H1 (cell line): ENCODE data around the gene PLA2G4E.

Experiments used
- CEBPB ChIP-seq: IDR thresholded peaks from 2 replicates; pipeline ENCODE4 v1.6.1; 2012; ENCODE audit warnings: low read depth, low read length
- CTCF ChIP-seq, 3 experiments: IDR thresholded peaks; 1 replicate in 2 of 3; 2 replicates in 1 of 3; pipeline versions ENCODE4 v1.5.1 to v1.6.1; 2011; ENCODE audit warnings: low read length in 3 of 3, mild to moderate bottlenecking in 3 of 3, inconsistent platforms in 2 of 3, low read depth in 1 of 3, moderate library complexity in 1 of 3; ENCODE audit not compliant: insufficient read depth in 1 of 3; ENCODE audit errors: control extremely low read depth in 1 of 3
- EP300 ChIP-seq, 2 experiments: IDR thresholded peaks; 1 replicate in 1 of 2; 2 replicates in 1 of 2; pipeline ENCODE4 v1.6.1; 2011 to 2012; ENCODE audit warnings: low read depth in 2 of 2, low read length in 2 of 2, mild to moderate bottlenecking in 2 of 2, borderline replicate concordance in 1 of 2, inconsistent platforms in 1 of 2, moderate library complexity in 1 of 2
- FOSL1 ChIP-seq: IDR thresholded peaks from 2 replicates; pipeline ENCODE4 v1.6.1; 2011; ENCODE audit warnings: mild to moderate bottlenecking, low read depth, low read length, moderate library complexity; ENCODE audit not compliant: insufficient read depth
- HDAC2 ChIP-seq, 2 experiments: fragments of 300-600 bp in 1 of 2; sonication (generic) in 1 of 2; IDR thresholded peaks; 2 replicates each; pipeline ENCODE4 v1.6.1; 2011 to 2012; ENCODE audit warnings: low read depth in 2 of 2, low read length in 2 of 2, mild to moderate bottlenecking in 2 of 2, moderate library complexity in 2 of 2, borderline replicate concordance in 1 of 2, inconsistent platforms in 1 of 2
- JUND ChIP-seq: IDR thresholded peaks from 2 replicates; pipeline ENCODE4 v1.6.1; 2011; ENCODE audit warnings: mild to moderate bottlenecking, improper control_type of control experiment, low read length
- POLR2A ChIP-seq, 2 experiments: IDR thresholded peaks; 1 replicate in 1 of 2; 2 replicates in 1 of 2; pipeline ENCODE4 v1.6.1; 2011; ENCODE audit warnings: low read depth in 2 of 2, low read length in 2 of 2, mild to moderate bottlenecking in 2 of 2; ENCODE audit errors: control extremely low read depth in 1 of 2
- RAD21 ChIP-seq, 2 experiments: IDR thresholded peaks in 1 of 2; conservative IDR thresholded peaks in 1 of 2; 2 replicates each; pipeline ENCODE4 v1.6.1; 2011; ENCODE audit warnings: low read depth in 2 of 2, low read length in 2 of 2, improper control_type of control experiment in 1 of 2, inconsistent platforms in 1 of 2, mild to moderate bottlenecking in 1 of 2, moderate library complexity in 1 of 2
- RFX5 ChIP-seq: IDR thresholded peaks from 2 replicates; pipeline ENCODE4 v1.6.1; 2011; ENCODE audit warnings: low read depth, low read length, improper control_type of control experiment, borderline replicate concordance
- SIN3A ChIP-seq, 2 experiments: IDR thresholded peaks in 1 of 2; conservative IDR thresholded peaks in 1 of 2; 2 replicates each; pipeline ENCODE4 v1.6.1; 2011 to 2012; ENCODE audit warnings: low read length in 2 of 2, improper control_type of control experiment in 1 of 2, low read depth in 1 of 2, mild to moderate bottlenecking in 1 of 2
- TAF1 ChIP-seq: IDR thresholded peaks from 2 replicates; pipeline ENCODE4 v1.6.1; 2011; ENCODE audit warnings: mild to moderate bottlenecking, low read depth, low read length
- TAF7 ChIP-seq: optimal IDR thresholded peaks from 2 replicates; pipeline ENCODE3; 2011; ENCODE audit warnings: low read depth, mild to moderate bottlenecking, inconsistent platforms, low read length, moderate library complexity, borderline replicate concordance
- TEAD4 ChIP-seq: IDR thresholded peaks from 2 replicates; pipeline ENCODE4 v1.6.1; 2012; ENCODE audit warnings: low read depth, low read length, inconsistent platforms, mixed read lengths
- TF ChIP-seq, protein P1 (sequence below): IDR thresholded peaks from 2 replicates; pipeline ENCODE4 v1.6.1; 2012; ENCODE audit warnings: inconsistent platforms

- no peak for TF ChIP-seq CTCF (IDR thresholded peaks at IDR 0.05; ENCODE audit: control extremely low read depth in 1 of 3, insufficient read depth in 1 of 3, low read depth in 1 of 3, low read length in 3 of 3)
- no peak for TF ChIP-seq CEBPB
- no peak for TF ChIP-seq POLR2A (IDR thresholded peaks at IDR 0.05; ENCODE audit: control extremely low read depth in 1 of 2, low read depth in 2 of 2, low read length in 2 of 2)
- no peak for TF ChIP-seq RFX5
- no peak for TF ChIP-seq TAF7
- no peak for TF ChIP-seq TAF1
- no peak for TF ChIP-seq SIN3A (conservative IDR thresholded peaks at IDR 0.05 in 1 of 2, IDR thresholded peaks at IDR 0.05 in 1 of 2; ENCODE audit: low read depth in 1 of 2, low read length in 2 of 2)
- TF ChIP-seq EP300 (IDR thresholded peaks at IDR 0.05; ENCODE audit: borderline replicate concordance in 1 of 2, low read depth in 2 of 2, low read length in 2 of 2), result no peak
- TF ChIP-seq RAD21 (IDR thresholded peaks at IDR 0.05 in 1 of 2, conservative IDR thresholded peaks at IDR 0.05 in 1 of 2; ENCODE audit: low read depth in 2 of 2, low read length in 2 of 2), result no peak
- no peak for TF ChIP-seq FOSL1
- no peak for TF ChIP-seq HDAC2 (IDR thresholded peaks at IDR 0.05; ENCODE audit: borderline replicate concordance in 1 of 2, low read depth in 2 of 2, low read length in 2 of 2)
- no peak for TF ChIP-seq TEAD4
- TF ChIP-seq, protein P1, sequence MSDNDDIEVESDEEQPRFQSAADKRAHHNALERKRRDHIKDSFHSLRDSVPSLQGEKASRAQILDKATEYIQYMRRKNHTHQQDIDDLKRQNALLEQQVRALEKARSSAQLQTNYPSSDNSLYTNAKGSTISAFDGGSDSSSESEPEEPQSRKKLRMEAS, result no peak
- TF ChIP-seq JUND, result no peak
Observed at GRCh38 chr15:42032376-42033213, 11.8 kb upstream of the PLA2G4E start.
